NK-92 treated with Interleukin-12 subunit alpha and Interleukin-12 subunit beta, amount 100 ng/mL, for 24 hours (cell line): Measurements from ENCODE around the gene MKNK2.

Experiments used
- DNase-seq: peaks from one replicate; lab custom pipeline; 2025; lab: John Stamatoyannopoulos, UW

The MKNK2 gene

GRCh38 chr19:2057484-2058469 lies 6.7 kb upstream of the MKNK2 start:
- no peak for DNase-seq

GRCh38 chr19:2056837-2057192 lies 5.8 kb upstream of the MKNK2 start:
- no peak for DNase-seq

GRCh38 chr19:2055931-2056836 lies 5.1 kb upstream of the MKNK2 start:
- DNase-seq: no peak

GRCh38 chr19:2054763-2055162 lies 3.7 kb upstream of the MKNK2 start:
- no peak for DNase-seq

- no peak for DNase-seq
Measured at GRCh38 chr19:2053601-2054389, 2.8 kb upstream of the MKNK2 start.

GRCh38 chr19:2051773-2052704 lies 995 bp upstream of the MKNK2 start:
- DNase-seq: no peak

GRCh38 chr19:2050349-2050990 lies 574 bp downstream of the MKNK2 start:
- DNase-seq: peak; percentile 69

- peak; percentile 71 for DNase-seq
Measured at GRCh38 chr19:2049741-2050348, 1.2 kb downstream of the MKNK2 start.

GRCh38 chr19:2048959-2049740 lies 1.9 kb downstream of the MKNK2 start:
- no peak for DNase-seq

- DNase-seq: no peak
Measured at GRCh38 chr19:2048104-2048958, 2.7 kb downstream of the MKNK2 start.

- DNase-seq: no peak
Measured at GRCh38 chr19:2047449-2048103, 3.5 kb downstream of the MKNK2 start.

GRCh38 chr19:2047076-2047448 lies 4.0 kb downstream of the MKNK2 start:
- DNase-seq: no peak

- DNase-seq: no peak
Measured at GRCh38 chr19:2046046-2046907, 4.8 kb downstream of the MKNK2 start.

- DNase-seq: no peak
Measured at GRCh38 chr19:2045501-2046045, 5.5 kb downstream of the MKNK2 start.

- DNase-seq: no peak
Measured at GRCh38 chr19:2044709-2045500, 6.1 kb downstream of the MKNK2 start.
